Astrocyte of the cerebellum (primary cell): Measurements from ENCODE around the gene CWC25.

Experiments used
- DNase-seq: peaks from one replicate; pipeline ENCODE4 v3.0.0-alpha.2; 2011; ENCODE audit warnings: low read depth
- H3K4me3 ChIP-seq: 2 replicates; pipeline ENCODE4 v1.5.1; 2011; ENCODE audit warnings: mild to moderate bottlenecking, low read depth, low read length, moderate library complexity
- CTCF ChIP-seq: IDR thresholded peaks from 2 replicates; pipeline ENCODE4 v1.5.1; 2012; ENCODE audit warnings: low read length, low read depth, moderate library complexity, mild to moderate bottlenecking; ENCODE audit errors: missing control alignments
- in situ Hi-C: cut with HindIII; loops from 2 replicates; pipeline ENCODE4 v1.10.0; 2017; ENCODE audit warnings: low sequenced_read_pairs

Gene CWC25

GRCh38 chr17:38870259-38871165, 45.4 kb upstream of the CWC25 start:
- H3K4me3 ChIP-seq = peak overlapping the region; percentile 97
- no peak for TF ChIP-seq CTCF
- in situ Hi-C loops = no loop called here
- no peak for DNase-seq

- no peak for TF ChIP-seq CTCF
- H3K4me3 ChIP-seq = peak within 1 kb of the TSS; percentile 97
- DNase-seq = no peak
- in situ Hi-C loops = no loop called here
These were observed 44.6 kb upstream of the CWC25 start, which contains the start of gene LASP1 for GRCh38 chr17:38869526-38870258. LASP1 (plus strand) TSS chr17:38870058; CDS start chr17:38870190, 132 bp downstream.

- in situ Hi-C loops = no loop called here
- H3K4me3 ChIP-seq = peak overlapping the region; percentile 97
- peak; percentile 59 for DNase-seq
- peak; percentile 6 for TF ChIP-seq CTCF
These were observed 43.9 kb upstream of the CWC25 start for GRCh38 chr17:38868817-38869525.

- no peak for TF ChIP-seq CTCF
- no peak for DNase-seq
- peak overlapping the region; percentile 97 for H3K4me3 ChIP-seq
- in situ Hi-C loops = no loop called here
These were observed 43.1 kb upstream of the CWC25 start for GRCh38 chr17:38867968-38868816.

GRCh38 chr17:38867179-38867967, 42.3 kb upstream of the CWC25 start:
- H3K4me3 ChIP-seq = peak overlapping the region; percentile 97
- in situ Hi-C loops = no loop called here
- no peak for DNase-seq
- peak; percentile 37 for TF ChIP-seq CTCF
